ENCODE data around the gene OSBPL10. TPM values are rescaled to one million over a fixed set of nuclear protein-coding genes. Genes with fewer than 3 reads are reported as not detected.
A peak's percentile ranks its signal among the peaks of the same experiment; 100 is the strongest.
"Not testable (repeated sequence)": the region's sequence is repeated elsewhere in the genome, so short reads cannot be mapped to it uniquely, and the experiment has no call there.

Gene OSBPL10, protein sequence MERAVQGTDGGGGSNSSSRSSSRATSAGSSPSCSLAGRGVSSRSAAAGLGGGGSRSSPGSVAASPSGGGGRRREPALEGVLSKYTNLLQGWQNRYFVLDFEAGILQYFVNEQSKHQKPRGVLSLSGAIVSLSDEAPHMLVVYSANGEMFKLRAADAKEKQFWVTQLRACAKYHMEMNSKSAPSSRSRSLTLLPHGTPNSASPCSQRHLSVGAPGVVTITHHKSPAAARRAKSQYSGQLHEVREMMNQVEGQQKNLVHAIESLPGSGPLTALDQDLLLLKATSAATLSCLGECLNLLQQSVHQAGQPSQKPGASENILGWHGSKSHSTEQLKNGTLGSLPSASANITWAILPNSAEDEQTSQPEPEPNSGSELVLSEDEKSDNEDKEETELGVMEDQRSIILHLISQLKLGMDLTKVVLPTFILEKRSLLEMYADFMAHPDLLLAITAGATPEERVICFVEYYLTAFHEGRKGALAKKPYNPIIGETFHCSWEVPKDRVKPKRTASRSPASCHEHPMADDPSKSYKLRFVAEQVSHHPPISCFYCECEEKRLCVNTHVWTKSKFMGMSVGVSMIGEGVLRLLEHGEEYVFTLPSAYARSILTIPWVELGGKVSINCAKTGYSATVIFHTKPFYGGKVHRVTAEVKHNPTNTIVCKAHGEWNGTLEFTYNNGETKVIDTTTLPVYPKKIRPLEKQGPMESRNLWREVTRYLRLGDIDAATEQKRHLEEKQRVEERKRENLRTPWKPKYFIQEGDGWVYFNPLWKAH
- total RNA-seq = 6.3 and 8.9 TPM in 2 replicates

DNA sequence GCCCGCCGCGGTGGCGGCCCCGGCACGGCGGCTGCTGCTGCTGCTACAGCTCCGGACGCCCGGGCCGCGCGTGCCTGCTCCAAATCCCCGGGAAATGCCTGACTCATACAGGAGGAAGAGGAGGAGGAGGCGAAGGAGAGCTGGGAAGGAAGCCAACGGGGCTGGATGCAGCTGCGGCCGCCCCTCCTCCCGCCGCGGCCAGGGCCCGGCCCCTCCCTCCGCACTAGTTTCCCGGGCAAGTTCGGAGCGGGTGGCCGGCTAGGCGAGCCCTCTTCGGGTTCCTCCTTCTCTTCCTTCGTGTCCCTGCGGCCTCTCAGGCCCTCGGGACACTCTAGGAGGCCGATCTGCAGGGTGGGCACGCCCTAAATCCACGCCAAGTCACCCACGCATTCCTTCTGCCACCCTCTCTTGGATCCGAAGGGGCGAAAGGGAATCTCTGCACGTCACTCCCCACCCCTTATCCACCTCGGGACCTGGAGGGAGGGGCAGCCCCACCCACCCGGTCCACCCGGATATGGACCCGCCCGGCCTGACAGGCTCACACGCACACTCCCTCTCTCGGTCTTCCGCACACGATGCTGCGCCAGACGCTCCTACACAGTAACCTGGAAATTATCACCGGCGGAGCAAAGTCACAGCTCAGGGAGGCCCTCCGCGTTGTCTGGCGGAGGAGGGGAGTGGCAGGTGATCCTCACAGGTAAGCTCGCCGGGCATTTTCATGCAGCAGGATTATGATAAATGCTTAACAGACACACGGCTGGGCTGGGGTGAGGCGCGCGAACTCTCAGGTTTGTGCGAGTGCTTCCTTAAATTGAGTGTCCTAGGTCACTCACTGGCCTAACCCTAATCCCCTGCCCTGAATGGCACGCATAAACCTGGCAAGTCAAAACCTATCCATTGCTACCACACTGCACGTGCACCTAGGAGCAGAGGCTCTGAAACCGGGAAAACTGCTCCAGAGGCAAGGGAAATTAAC is at the start of gene OSBPL10, which contains the start of gene ZNF860:
TSS of gene OSBPL10 (minus strand) at position 57 of the 976 bp plus-strand sequence. CDS start 83 bp downstream, outside the sequence.
TSS of gene ZNF860 (plus strand) at position 545 of the 976 bp plus-strand sequence. CDS start 7,330 bp downstream, outside the sequence.
- DNase-seq (ENCODE audit: low read depth in 2 of 2) = peak; percentile 95 to 97

DNA sequence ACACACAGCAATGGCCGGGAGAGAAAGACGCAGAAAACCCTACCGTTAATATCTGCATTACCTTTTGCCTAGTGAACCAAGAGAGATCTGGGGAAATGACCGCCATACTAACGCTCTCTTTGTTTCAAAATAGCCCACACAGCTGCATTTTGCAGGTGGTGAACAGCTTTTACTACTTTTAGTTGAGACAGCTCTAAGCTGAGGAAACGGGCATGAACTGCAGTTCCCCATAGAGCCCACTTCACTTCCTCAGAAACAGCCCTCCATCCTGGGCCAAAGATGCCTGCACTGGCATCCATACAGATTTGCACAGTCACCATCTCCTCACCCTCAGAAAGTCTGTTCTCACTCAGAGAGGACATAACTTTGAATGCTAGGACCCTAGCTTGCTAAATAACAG is 45.5 kb upstream of the OSBPL10 start:
- no peak for DNase-seq (ENCODE audit: low read depth in 2 of 2)

DNA sequence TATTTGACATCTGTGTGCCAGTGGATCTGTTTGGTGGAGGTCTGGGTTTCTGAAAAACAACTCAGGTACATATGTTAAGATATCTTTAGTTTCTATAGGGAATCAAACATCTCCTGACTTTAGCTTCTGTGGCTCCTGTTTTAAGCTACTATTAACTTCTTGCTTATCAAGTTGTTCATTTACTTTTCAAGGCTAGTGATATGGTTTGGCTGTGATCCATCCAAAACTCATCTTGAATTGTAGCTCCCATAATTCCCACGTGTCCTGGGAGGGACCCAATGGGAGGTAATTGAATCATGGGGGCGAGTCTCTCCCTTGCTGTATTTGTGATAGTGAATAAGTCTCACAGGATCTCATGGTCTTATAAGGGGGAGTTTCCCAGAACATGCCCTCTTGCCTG is 41.9 kb upstream of the OSBPL10 start:
- no peak for DNase-seq (ENCODE audit: low read depth in 2 of 2)

DNA sequence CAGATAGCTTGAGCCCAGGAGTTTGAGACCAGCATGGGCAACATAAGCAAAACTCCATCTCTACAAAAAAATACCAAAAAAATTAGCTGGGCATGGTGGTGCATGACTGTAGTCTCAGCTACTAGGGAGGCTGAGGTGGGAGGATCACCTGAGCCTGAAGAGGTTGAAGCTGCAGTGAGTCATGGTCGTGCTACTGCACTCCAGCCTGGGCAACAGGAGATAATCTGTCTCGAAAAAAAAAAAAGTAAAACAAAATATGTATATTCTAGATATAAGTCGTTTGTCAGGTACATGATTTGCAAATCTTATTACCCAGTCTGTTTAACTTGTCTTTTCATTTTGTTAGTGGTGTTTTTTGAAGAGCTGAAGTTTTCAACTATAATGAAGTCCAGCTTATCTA is 40.7 kb upstream of the OSBPL10 start:
- DNase-seq (ENCODE audit: low read depth in 2 of 2) = no peak

DNA sequence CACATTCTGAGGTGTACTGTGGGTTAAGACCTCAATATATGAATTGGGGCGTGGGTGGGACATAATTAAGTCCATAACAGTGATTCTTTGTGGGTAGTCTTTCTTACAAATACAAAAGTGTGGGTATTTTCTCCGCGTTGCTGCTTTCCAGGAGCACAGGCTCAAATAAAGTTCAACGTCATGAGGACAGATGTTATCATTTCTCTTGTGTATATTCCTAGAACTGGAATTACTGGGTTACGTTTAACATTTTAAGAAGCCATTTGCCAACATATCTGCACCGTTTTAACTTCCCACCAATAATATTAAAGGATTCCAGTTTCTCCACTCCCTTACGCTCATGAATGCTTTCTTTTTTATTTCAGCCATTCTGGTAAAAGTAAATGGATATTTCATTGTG is 40.1 kb upstream of the OSBPL10 start:
- no peak for DNase-seq (ENCODE audit: low read depth in 2 of 2)

DNA sequence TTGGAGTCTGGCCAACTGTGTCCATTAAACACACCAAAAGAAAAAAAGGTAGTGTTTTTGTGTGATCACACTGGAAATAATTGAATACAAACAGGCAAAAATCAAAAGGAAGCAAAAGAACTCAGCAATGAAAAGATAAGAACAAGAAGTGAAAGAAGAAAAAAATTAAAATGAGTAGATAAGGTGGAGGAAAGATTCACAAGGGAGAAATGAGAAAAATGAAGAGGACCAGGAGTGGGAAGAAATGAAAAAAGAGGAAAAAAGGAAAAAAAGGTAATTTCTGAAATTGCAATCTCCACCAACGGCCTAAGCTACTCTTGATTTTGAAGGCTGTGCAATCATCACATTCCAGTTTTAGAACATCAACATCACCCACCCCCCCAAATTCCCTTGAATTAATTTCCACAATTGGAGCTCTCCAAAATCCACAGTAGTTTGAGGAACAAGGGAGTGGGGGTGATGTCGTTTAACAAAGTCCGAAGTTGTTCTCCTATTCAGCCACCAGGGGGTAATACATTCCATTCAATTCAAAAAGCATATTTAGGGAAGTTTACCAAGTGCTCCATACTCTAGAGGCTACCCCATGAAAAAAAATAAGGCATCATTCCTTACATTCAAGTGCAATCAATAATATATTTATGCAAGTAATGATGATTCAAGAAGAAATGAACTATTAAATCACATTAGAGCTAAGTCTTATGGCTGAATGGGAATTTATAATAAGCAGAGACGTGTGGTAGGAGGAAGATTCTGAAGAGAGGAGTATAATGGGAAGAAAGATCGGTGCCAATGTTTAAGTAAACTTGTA is 37.9 kb upstream of the OSBPL10 start:
- peak; percentile 55 to 69 for DNase-seq (ENCODE audit: low read depth in 2 of 2)

DNA sequence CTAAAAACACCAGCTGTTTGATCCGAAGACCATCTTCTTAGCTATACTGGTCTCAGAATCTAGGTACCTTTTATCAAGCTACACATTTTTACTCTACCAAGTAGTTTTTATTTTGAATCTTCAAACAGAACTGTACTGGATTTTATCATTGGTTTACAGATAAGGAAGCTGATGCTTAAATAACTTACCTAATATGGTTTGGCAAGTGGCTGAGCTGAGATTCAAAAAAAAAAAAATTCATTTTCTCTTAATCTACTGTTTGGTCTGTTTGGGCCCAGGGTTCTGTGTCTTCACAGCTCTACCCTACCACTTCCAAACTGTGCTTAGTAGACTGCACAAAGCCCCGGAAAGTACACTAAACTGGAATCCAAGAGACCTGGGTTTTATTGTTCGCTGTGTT is 36.2 kb upstream of the OSBPL10 start:
- no peak for DNase-seq (ENCODE audit: low read depth in 2 of 2)

DNA sequence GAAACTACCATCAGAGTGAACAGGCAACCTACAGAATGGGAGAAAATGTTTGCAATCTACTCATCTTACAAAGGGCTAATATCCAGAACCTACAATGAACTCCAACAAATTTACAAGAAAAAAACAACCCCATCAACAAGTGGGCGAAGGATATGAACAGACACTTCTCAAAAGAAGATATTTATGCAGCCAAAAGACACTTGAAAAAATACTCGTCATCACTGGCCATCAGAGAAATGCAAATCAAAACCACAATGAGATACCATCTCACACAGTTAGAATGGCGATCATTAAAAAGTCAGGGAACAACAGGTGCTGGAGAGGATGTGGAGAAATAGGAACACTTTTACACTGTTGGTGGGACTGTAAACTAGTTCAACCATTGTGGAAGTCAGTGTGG is 34.6 kb upstream of the OSBPL10 start:
- DNase-seq (ENCODE audit: low read depth in 2 of 2) = not testable (repeated sequence)

DNA sequence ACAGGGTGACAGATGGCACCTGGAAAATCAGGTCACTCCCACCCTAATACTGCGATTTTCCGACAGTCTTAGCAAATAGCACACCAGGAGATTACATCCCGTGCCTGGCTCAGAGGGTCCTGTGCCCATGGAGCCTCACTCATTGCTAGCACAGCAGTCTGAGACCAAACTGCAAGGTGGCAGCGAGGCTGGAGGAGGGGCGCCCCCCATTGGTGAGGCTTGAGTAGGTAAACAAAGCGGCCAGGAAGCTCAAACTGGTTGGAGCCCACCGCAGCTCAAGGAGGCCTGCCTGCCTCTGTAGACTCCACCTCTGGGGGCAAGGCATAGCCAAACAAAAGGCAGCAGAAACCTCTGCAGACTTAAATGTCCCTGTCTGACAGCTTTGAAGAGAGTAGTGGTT is 29.6 kb upstream of the OSBPL10 start:
- not testable (repeated sequence) for DNase-seq (ENCODE audit: low read depth in 2 of 2)

DNA sequence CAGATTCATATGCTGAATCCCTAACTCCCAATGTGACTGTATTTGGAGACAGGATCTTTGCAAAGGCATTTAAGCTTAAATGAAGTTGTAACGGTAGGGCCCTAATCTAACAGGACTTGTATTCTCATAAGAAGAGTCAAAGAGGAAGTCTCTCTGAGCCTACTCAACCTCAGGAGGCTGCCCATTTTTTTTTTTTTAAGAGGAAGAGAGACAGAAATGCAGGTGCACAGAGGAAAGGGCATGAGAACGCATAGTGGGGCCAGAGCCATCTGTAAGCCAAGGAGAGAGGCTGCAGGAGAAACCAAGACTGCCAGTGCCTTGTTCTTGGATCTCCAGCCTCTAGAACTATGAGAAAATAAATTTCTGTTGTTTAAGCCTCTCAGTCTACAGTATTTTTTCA is 28.9 kb upstream of the OSBPL10 start:
- DNase-seq (ENCODE audit: low read depth in 2 of 2) = no peak

DNA sequence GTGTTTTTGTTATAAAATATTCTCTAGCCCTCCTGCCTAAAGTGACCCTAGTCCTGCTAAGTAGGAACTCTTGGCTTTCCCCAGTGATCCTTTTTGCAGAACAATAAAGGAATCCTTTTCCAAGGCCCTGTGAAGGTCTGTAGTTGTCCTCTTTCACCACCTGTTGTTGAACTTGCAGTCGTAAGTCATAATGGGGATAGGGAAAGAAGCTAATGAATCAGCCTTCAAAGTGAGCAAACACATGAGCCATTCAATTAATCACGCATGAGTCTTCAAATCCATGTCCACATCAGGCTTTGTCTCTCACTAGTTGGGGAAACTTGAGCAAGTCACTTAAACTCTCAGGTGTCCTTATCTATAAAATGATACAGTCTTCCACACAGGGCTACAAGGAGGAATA is 28.0 kb upstream of the OSBPL10 start:
- no peak for DNase-seq (ENCODE audit: low read depth in 2 of 2)

DNA sequence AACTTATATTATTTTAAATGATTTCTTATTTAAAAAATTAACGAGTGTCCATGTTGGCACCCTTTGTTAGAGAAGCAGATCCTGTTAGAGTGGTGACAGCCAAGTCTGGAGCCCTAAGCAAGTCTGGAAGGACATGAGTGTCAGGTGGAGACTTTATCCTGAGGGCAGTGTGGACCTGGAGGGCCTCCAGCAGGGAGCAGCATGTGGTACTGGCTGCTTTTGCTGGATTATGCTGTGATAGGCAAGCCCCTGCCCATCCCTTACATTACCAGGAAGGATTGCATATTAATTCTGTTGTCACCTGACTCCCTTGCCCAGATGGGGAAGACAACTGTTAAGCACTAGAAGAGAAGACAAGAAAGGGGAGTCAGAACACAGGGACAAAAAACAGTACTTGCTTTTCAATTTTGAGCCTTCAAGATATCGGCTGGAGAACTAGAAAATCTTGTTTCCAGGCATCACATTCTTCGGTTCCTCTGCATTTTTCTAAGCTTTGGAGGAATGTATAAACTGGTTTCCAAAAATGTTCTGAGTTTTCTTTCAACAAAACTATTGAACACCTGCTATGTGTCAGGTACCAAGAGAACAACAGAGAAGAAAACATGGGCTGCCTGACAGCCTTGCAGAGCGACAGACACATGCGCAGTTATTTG is 23.2 kb upstream of the OSBPL10 start:
- DNase-seq (ENCODE audit: low read depth in 2 of 2) = no peak

DNA sequence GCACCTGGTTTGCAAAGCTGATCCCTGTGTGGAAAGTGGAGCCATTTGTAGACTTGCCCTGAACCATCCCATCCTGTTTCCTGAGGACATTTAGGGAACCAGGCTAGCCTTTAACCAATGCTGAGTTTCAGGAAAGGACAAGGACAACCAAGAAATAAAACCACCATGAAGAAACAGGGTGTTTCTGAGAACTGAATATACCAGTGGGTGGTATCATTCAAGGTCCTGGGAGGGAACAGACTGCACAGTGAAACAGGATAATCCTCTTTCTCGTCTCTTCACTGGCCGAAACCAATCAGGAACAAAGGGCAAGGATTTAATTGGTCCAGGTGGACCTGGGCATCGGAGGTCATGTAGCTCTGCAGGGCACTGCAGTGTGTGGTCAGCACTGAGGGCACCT is 22.3 kb upstream of the OSBPL10 start:
- no peak for DNase-seq (ENCODE audit: low read depth in 2 of 2)

DNA sequence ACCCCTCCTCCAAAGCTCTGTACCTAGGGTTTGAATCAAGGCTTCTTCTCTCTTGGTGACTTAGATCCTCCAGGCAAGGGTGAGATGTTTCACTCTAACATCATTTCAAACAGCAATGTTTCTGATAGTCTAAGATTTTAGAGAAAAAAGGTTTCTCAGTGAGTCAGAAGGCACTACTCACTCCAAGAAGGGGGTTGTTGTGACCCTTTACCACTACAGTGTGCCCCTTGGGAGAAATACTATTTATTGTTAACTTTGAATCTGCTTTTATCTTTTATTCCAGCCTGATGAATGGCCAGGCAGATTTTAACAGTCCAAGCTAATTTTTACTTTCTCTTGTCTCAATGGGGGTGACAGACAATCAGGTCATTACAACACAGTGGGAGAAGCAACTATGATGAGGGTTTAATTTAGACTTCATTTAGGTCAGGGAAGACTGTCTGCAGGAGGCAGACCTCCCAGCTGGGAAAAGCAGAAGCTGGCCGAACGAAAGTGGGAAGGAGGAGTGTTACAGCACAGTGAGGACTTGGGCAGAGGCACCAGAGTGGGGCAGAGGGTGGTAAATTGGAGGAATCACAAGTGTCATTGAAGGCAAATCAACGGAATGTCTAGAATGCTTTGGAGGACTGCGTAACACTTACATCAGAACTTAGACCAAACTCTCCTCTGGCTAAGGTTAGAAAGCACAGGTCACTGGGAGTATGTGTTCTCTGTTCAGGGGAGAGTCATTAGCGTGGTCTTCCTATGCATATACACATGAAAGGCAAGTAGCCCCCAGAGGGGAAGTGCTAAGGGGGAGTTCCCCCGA is 21.7 kb upstream of the OSBPL10 start:
- DNase-seq (ENCODE audit: low read depth in 2 of 2) = no peak

DNA sequence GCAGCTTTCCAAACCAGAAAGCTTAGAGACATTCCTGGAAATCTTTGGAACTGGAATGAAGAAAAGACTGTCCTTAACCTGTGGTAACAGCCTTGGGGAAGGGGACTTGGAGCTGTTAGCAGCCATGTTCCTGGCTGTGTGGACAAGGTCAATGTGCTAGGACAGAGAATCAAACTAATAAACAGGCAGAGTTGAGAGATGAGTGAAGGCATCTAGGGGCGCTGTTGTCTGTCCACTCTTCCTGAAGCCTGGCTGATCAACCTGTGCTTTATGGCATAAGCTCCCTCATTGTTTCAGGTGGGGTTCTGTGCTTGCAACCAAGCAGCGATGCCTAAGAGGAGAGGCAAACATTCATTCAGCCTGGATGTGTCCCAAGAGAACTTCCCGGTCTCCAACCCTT is 19.8 kb upstream of the OSBPL10 start:
- no peak for DNase-seq (ENCODE audit: low read depth in 2 of 2)

DNA sequence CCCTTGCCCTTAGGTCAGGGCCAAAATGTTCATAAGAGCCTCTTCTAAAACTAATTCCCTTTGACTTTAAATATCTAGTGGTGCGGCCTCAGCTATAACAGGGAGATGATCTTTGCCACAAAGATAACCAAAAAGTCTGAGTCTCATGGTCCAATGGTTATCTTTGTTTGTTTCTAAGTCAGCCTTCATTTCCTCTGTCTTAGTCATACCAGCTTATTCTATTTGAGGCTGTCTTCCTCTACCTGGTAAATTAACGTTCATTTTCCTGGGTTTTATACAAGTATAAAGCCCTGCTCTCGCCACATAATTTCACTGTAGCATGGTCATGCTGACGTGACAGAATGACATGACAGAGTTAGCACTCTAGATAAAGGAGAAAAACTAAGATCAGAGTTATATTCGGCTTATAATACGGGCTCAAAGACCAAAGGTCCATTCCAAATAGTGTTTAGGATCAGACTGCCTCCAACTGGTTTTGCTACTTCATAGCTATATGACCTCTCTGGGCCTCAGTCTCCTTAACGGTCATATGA is 18.9 kb upstream of the OSBPL10 start:
- peak in 1 of 2 donors; percentile 5 for DNase-seq (ENCODE audit: low read depth in 2 of 2)

DNA sequence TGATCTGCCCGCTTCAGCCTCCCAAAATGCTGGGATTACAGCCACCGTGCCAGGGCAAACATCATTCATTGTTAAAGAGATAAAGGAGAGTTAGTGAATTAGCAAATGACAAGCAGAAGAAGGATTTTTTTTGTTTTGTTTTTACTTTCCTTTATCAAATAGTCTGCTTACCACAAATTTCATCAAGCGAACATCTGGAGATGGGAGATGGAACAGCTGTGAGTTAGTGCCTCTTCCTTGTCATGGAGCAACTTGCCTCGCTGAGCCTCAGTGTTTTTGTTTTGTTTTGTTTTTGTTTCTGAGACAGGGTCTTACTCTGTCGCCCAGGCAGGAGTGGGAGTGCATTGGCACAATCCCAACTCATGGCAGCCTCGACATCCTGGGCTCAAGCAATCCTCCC is 16.4 kb upstream of the OSBPL10 start:
- DNase-seq (ENCODE audit: low read depth in 2 of 2) = no peak

DNA sequence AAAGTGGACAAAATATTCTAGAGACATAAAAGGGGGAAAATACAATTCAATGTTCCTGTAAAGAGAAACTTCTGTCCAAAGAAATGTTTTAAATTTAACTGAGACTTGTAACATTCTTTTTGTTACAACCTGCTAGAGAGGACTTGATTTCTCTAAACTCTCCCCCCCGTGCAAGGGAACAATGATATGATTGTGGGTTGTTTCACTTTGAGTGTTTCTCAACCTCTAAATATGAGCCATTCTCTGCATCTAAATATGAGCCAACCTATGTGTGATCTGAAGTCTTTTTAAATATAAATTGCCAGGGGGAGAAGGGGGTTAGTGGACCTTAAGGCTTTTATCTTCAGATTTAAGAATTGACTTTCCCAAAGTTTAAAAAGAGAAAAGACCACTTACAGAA is 15.1 kb upstream of the OSBPL10 start:
- DNase-seq (ENCODE audit: low read depth in 2 of 2) = no peak

DNA sequence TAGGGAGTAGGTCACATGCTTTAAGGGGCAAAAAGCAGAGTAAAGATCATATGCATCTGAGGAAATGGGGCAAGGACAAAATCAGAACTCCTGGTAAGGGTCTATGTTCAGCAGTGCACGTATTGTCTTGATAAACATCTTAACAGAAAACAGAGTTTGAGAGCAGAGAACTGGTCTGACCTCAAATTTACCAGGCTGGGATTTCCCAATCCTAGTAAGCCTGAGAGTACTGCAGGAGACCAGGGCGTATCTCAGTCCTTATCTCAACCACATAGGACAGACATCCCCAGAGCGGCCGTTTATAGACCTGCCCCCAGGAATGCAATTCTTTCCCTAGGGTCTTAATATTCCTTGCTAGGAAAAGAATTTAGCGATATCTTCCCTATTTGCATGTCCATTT is 14.0 kb upstream of the OSBPL10 start:
- DNase-seq (ENCODE audit: low read depth in 2 of 2) = not testable (repeated sequence)
